K562 (cell line): ENCODE data around the gene ADK. TPM values are rescaled to one million over a fixed set of nuclear protein-coding genes. Genes with fewer than 3 reads are reported as not detected.

Experiments
- ATAC-seq: fragments of 200-7000 bp; cut with Tn5 transposase; 3 replicates; pipeline ENCODE4 v1.9.1; 2020; ENCODE audit warnings: moderate library complexity
- BruUV-seq: library from RNA; stranded (reverse); fragments of 400-500 nt; replicated peaks from 2 replicates; lab custom pipeline; 2021; lab: Mats Ljungman, UMichigan
- CTCF ChIA-PET: fragments of 300-600 bp; formaldehyde crosslinking; extraction: SDS; loops from one replicate; lab custom pipeline; 2021; ENCODE audit warnings: low intra/inter-chr PET ratio; lab: Yijun Ruan, JAX
- POLR2A ChIA-PET: fragments of 300-600, 350-650 bp; sonication (Branson Sonifier 250); formaldehyde crosslinking; extraction: SDS; loops from one replicate; lab custom pipeline; 2021; ENCODE audit warnings: antibody characterized with exemption, inconsistent platforms; lab: Yijun Ruan, JAX
- DNase-seq, 4 experiments: peaks; one replicate each; pipeline versions ENCODE4 v3.0.0 to v3.0.0-alpha.2; 2011 to 2018; ENCODE audit warnings: low spot score in 3 of 4, mixed read lengths in 3 of 4; ENCODE audit errors: extremely low read depth in 1 of 4
- FAIRE-seq: peaks from 2 replicates; lab custom pipeline; 2011; peaks lifted over from hg19 to GRCh38; lab: Jason Lieb, UNC
- H2AFZ ChIP-seq: 2 replicates; pipeline ENCODE4 v1.6.0; 2011; ENCODE audit warnings: low read depth, low read length, control low read depth, inconsistent platforms
- H3K27ac ChIP-seq: fragments of 200-600 bp; 3 replicates; pipeline ENCODE4 v1.8.0; 2011; ENCODE audit warnings: low read depth, mild to moderate bottlenecking, control low read depth, inconsistent platforms, low read length, moderate library complexity, mixed read lengths; ENCODE audit errors: extremely low read depth
- H3K27me3 ChIP-seq, 2 experiments: fragments of 300-600 bp in 1 of 2; 2 replicates in 1 of 2; 3 replicates in 1 of 2; pipeline versions ENCODE4 v1.6.0 to v1.8.0; 2011; ENCODE audit warnings: inconsistent platforms in 2 of 2, low read length in 2 of 2, mild to moderate bottlenecking in 1 of 2, mixed read lengths in 1 of 2, moderate library complexity in 1 of 2; ENCODE audit not compliant: control insufficient read depth in 2 of 2, insufficient read depth in 2 of 2
- H3K36me3 ChIP-seq: fragments of 300-600 bp; 3 replicates; pipeline ENCODE4 v1.8.0; 2011; ENCODE audit warnings: mild to moderate bottlenecking, low read length, inconsistent platforms; ENCODE audit not compliant: control insufficient read depth, insufficient read depth
- H3K4me1 ChIP-seq, 2 experiments: fragments of 200-600 bp in 1 of 2; replicated peaks in 1 of 2; 2 replicates in 1 of 2; 3 replicates in 1 of 2; pipeline versions ENCODE4 v1.5.1 to v1.8.0; 2011; ENCODE audit warnings: inconsistent platforms in 2 of 2, low read length in 2 of 2, mild to moderate bottlenecking in 1 of 2, mixed read lengths in 1 of 2, moderate library complexity in 1 of 2; ENCODE audit not compliant: control insufficient read depth in 2 of 2, insufficient read depth in 2 of 2
- H3K4me2 ChIP-seq: 2 replicates; pipeline ENCODE4 v1.6.1; 2011; ENCODE audit warnings: low read length, control low read depth, inconsistent platforms, mixed read lengths; ENCODE audit not compliant: insufficient read depth
- H3K4me3 ChIP-seq: fragments of 200-600 bp; sonication (generic), shearing (Covaris generic); 2 replicates; pipeline ENCODE4 v1.5.1; 2016; ENCODE audit warnings: control low read depth, inconsistent platforms
- H3K79me2 ChIP-seq: fragments of 200-600 bp; 3 replicates; pipeline ENCODE4 v1.8.0; 2011; ENCODE audit warnings: low read length, inconsistent platforms; ENCODE audit not compliant: control insufficient read depth, insufficient read depth
- H3K9ac ChIP-seq, 2 experiments: 2 replicates each; pipeline versions ENCODE4 v1.6.0 to v1.6.1; 2011; ENCODE audit warnings: low read depth in 2 of 2, low read length in 2 of 2, control low read depth in 1 of 2, inconsistent platforms in 1 of 2, mild to moderate bottlenecking in 1 of 2, mixed read lengths in 1 of 2; ENCODE audit not compliant: insufficient read depth in 1 of 2
- H3K9me1 ChIP-seq: one replicate; pipeline ENCODE4 v1.6.0; 2011; ENCODE audit warnings: inconsistent platforms, mild to moderate bottlenecking, low read length, moderate library complexity; ENCODE audit not compliant: control insufficient read depth, insufficient read depth
- H3K9me3 ChIP-seq: replicated peaks from 2 replicates; pipeline ENCODE4 v1.5.1; 2011; ENCODE audit warnings: low read depth, low read length, inconsistent platforms; ENCODE audit not compliant: control insufficient read depth, insufficient read depth
- H4K20me1 ChIP-seq: replicated peaks from 2 replicates; pipeline ENCODE4 v1.6.1; 2011; ENCODE audit warnings: low read length, inconsistent platforms, mixed read lengths; ENCODE audit not compliant: control insufficient read depth, insufficient read depth
- CUX1 ChIP-seq: fragments of 200-800 bp; sonication (Bioruptor generic); IDR thresholded peaks from 2 replicates; pipeline ENCODE4 v1.6.1; 2016; ENCODE audit warnings: missing genetic modification characterization, missing compliant biosample characterization
- E2F4 ChIP-seq: sonication (generic); formaldehyde crosslinking; IDR thresholded peaks from 2 replicates; pipeline ENCODE4 v1.8.0; 2022; ENCODE audit warnings: mild to moderate bottlenecking, low read depth, missing genetic modification reagents
- GATA2 ChIP-seq: sonication (generic); formaldehyde crosslinking; IDR thresholded peaks from 2 replicates; pipeline ENCODE4 v1.4.0; 2020; ENCODE audit warnings: mild to moderate bottlenecking, missing genetic modification reagents
- GMEB1 ChIP-seq: fragments of 250-450 bp; sonication (Bioruptor Pico); IDR thresholded peaks from 2 replicates; pipeline ENCODE4 v1.4.0; 2020; ENCODE audit warnings: mild to moderate bottlenecking
- NR0B1 ChIP-seq: fragments of 450-650 bp; IDR thresholded peaks from one replicate; pipeline ENCODE4 v1.6.1; 2018; ENCODE audit warnings: mild to moderate bottlenecking, moderate library complexity; ENCODE audit not compliant: partially characterized antibody
- XRCC3 ChIP-seq: fragments of 450-650 bp; IDR thresholded peaks from 2 replicates; pipeline ENCODE4 v1.6.1; 2017; ENCODE audit warnings: mild to moderate bottlenecking, moderate library complexity
- ZBTB34 ChIP-seq: fragments of 250-450 bp; sonication (Bioruptor Pico); IDR thresholded peaks from 2 replicates; pipeline ENCODE4 v1.8.0; 2021; ENCODE audit warnings: mild to moderate bottlenecking, moderate library complexity
- ZNF134 ChIP-seq: fragments of 250-450 bp; sonication (Bioruptor Pico); conservative IDR thresholded peaks from 2 replicates; pipeline ENCODE4 v1.4.0; 2020
- WGBS: fragments of 100-300 bp; shearing (Covaris generic); methylation state at CpG from one replicate; pipeline ENCODE4 v1.1.6; 2016; ENCODE audit warnings: low coverage, mixed read lengths; ENCODE audit not compliant: insufficient coverage; ENCODE audit errors: missing lambda C conversion rate; 5-methylcytosine and 5-hydroxymethylcytosine counted together
- in situ Hi-C: fragments of 300-500 bp; cut with MboI; formaldehyde crosslinking; loops from 4 replicates; pipeline ENCODE4 v1.15.0; 2018; ENCODE audit warnings: inconsistent platforms, mixed read lengths
- intact Hi-C: fragments of 100-400 bp; cut with micrococcal nuclease; formaldehyde crosslinking; loops from 2 replicates; pipeline ENCODE4 v1.14.2; 2022
- polyA plus RNA-seq, 8 experiments: library from polyadenylated mRNA; depleted of rRNA in 4 of 8; stranded (reverse) in 5 of 8; unstranded in 3 of 8; fragments of >200 nt; fragmentation: Nextera tagmentation in 2 of 8; fragmentation: Illumina TruSeq in 1 of 8; extraction: Ambion mirVana in 2 of 8; extraction: Trizol in 1 of 8; gene quantifications; 2 replicates each; pipeline versions ENCODE4 v1.2.1 to v1.2.3, GENCODE V29; 2011 to 2014; ENCODE audit warnings: inconsistent platforms in 1 of 8, missing spikeins in 1 of 8
- total RNA-seq, 7 experiments: library from RNA; depleted of rRNA in 6 of 7; stranded (reverse); fragments of >200 nt in 6 of 7; fragmentation: Illumina TruSeq in 2 of 7; extraction: Trizol in 2 of 7; gene quantifications; 2 replicates each; pipeline versions ENCODE4 v1.2.1 to v1.2.3, GENCODE V29; 2011 to 2021; ENCODE audit warnings: low replicate concordance in 1 of 7

ADK gene
- total and polyA plus RNA-seq, 9 of the 15 experiments (the other 6 are each of a cell fraction or from before 2014, with no cell fraction given): 54.2 to 97.8 (median 73.6) TPM

GRCh38 chr10:74431816-74432215 lies 280.8 kb downstream of the ADK start:
- intact Hi-C loops (no loop called here), in situ Hi-C loops (no loop called here)
- no peak overlapping the region for H3K4me2 ChIP-seq
- H3K27me3 ChIP-seq: no peaks in the 10 kb centered on the region
- no peak for ATAC-seq
- no peaks in the 10 kb centered on the region for H3K36me3 ChIP-seq
- H3K9me1 ChIP-seq: no peaks in the 10 kb centered on the region
- no TSS peak for BruUV-seq
- no peak overlapping the region for H3K9ac ChIP-seq
- DNase-seq: no peak
- CTCF ChIA-PET: no interaction called here
- FAIRE-seq: no peak
- H3K9me3 ChIP-seq: no peaks in the 10 kb centered on the region
- H3K27ac ChIP-seq: no peak overlapping the region
- H3K79me2 ChIP-seq: no peaks in the 10 kb centered on the region
- no peak overlapping the region for H2AFZ ChIP-seq
- H3K4me3 ChIP-seq: no peak overlapping the region
- 87% methylated on average over 4 of the region's 4 CpGs for WGBS
- POLR2A ChIA-PET: interaction anchor here (4.2 kb wide), 1 partner anchor 12 kb away, joined by 24 read pairs; no protein-coding TSS in a partner anchor
- H3K4me1 ChIP-seq: peaks cover 0 to 4% of the 10 kb centered on the region in 2 experiments; a peak in 3 of 5 replicates
- H4K20me1 ChIP-seq: no peaks in the 10 kb centered on the region
- TF ChIP-seq GMEB1 (CRISPR knock-in tag): no peak
- no peak for TF ChIP-seq XRCC3
- no peak for TF ChIP-seq ZBTB34 (CRISPR knock-in tag)
- no peak for TF ChIP-seq ZNF134 (CRISPR knock-in tag)
- TF ChIP-seq CUX1 (CRISPR knock-in tag): no peak
- no peak for TF ChIP-seq GATA2 (CRISPR knock-in tag)
- TF ChIP-seq NR0B1: no peak
- TF ChIP-seq E2F4 (CRISPR knock-in tag): no peak
